GM21515 (cell line): ENCODE measurements around the gene TMEM156.
"Not testable (repeated sequence)": the region's sequence is repeated elsewhere in the genome, so short reads cannot be mapped to it uniquely, and the experiment has no call there.

ENCODE experiments used
- ATAC-seq: cut with Tn5 transposase; IDR thresholded peaks from one replicate; pipeline ENCODE4 v1.9.1; 2021; ENCODE audit not compliant: unreplicated experiment

The TMEM156 gene

DNA sequence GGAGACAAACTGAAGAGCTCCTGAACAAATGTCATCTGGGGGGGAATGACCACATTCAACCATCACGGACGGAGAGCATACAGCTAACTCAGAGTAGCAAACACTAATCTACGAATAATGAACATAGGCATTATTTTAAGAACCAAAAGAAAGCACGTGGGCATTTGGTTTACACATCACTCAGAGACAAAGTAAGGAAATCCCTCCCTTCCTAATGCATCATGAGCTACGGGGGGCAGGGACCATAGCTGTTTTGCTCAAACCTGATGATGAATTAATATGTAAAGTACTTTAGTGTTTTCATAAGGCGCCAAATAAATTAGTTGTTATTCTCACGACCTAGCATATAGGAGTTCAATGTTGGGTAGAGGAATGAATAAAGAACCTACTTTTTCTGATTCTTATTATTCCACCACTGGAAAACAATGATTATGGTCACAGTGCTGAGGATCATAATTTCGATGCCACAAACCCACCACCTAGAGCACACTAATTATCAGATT, 11.7 kb upstream of the TMEM156 start:
- peak; percentile 9 for ATAC-seq

DNA sequence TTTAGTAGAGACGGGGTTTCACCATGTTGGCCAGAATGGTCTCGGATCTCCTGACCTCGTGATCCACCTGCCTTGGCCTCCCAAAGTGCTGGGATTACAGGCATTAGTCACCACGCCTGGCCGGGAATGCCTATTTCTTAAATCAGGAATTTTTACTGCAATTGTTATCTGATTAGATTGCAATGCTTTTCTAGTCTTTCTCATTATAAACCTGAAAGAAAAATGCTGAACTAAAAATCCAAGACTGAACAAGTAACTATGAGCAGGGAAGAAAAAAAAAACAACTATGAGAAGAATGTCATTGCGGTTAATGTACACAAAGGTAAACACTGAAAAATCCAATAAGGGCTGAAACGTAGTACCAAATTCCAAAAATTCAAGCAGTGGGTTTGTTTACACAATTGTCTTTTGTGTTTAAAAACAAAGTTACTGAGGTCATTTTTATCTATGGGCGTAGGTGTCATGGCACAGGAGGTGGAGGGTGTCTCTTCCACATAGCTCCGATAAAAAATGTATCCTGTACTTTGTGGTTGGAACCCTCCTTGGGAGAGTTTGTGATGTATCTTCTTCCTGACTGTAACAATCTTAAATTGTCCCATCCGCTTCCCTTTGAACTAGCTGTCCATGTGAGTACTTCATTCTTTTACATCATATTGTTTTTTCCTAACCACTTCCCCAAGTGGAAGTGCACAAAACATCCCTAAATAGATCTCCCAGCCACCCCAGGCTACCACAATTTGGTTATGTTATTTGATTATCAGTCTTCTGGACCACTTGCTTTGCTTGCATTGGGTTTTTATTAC, 11.1 kb upstream of the TMEM156 start:
- no peak for ATAC-seq

DNA sequence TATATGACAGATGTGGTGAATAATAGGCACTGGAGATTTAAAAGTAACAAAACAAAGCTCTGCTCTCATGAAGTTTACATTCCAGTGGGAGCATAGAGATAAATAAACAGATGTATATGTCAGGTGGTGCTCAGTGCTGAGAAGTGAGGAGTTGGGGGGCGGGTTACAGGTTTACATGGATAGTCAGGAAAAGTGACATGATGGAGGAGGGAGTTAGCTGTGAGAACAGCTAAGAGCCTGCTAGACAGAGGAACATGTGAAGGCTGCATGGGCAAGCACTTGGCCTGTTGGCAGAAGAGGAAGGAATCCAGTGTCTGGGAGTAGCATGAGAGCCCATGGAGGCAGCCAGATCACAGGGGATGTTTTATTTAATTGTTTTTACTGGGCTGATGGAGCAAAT, 10.2 kb upstream of the TMEM156 start:
- ATAC-seq = no peak

DNA sequence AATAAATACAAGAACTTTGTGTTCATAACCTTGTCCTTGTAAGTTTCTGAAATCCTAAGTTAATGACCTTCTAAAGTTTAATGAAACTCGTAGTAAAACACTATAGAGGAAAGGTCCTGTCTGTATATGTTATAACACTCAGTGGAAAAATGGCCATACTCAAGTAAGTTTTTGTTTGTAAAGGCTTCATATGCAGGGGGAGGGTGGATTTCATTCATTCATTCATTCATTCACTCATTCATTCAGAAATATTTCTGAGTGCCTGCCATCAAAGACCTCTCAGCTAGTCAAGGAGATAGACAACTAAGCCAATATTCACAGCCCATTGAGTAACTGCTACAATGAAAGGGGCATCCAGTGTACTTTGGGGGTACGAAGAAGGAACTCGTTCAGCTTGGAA, 6.9 kb upstream of the TMEM156 start:
- no peak for ATAC-seq

DNA sequence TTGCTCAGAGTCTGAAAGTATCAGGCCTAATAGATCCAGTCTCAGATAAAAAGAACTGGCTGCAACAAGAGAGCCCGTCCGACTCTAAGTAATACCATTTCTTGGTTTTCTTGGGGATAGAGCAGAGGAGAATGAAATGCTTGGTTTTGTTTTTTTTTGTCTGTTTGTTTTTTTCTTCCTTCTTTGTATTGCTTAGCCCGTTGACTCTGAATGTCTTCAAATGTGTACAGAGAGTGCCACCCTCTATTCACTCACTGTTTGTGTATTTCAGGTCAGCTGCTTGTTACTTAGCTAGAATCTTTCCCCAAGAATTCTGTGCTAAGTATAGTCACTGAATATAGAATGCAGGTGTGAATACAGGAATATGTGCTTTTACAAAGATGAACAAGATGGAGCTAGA, 5.7 kb upstream of the TMEM156 start:
- ATAC-seq = no peak

DNA sequence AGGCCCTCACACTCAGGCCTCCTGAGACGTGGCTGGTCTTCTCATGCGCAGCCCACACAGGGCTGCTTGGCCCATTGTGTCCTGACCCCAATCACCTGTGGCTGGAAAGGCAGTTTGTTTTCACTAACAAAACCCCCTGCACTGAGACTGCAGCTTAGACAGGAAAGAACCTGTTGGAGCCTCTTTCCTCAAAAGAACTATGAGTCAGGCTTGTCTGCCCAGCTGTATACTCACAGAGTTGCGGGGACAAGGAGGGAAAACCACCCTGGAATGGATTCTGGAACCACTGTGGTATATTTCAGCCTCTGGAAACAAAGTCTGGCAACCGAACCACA, 5.2 kb upstream of the TMEM156 start:
- ATAC-seq = no peak

DNA sequence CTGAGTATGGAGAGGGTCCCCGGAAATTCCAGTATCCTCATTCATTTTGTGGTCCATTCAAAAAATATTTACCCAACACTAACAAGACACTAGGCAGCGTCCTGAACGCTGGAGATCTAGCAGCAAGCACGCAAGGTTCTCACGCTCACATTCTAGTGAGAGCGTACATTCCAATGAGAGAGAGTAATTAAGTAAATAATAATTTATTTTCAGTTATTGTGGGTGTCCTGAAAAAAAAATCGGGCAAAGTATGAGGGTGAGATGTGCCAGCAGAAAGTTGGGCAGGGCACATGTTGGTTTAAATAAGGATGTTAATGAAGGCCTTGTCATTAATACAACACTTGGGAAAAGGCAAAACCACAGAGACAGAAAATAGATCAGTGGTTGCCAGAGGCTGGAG, 4.0 kb upstream of the TMEM156 start:
- ATAC-seq = no peak

DNA sequence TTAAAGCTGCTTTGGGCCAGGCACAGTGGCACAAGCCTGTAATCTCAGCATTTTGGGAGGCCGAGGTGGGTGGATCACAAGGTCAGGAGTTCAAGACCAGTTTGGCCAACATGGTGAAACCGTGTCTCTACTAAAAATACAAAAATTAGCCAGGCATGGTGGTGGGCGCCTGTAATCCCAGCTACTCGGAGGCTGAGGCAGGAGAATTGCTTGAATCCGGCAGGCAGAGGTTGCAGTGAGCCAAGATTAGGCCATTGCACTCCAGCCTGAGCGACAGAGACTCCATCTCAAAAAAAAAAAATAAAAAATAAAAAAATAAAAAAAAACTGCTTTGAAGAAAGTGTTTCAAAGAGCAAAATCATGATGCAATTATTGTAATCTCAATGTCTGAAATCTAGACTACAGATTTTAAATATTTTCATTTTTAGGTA, 604 bp downstream of the TMEM156 start:
- ATAC-seq = not testable (repeated sequence)

DNA sequence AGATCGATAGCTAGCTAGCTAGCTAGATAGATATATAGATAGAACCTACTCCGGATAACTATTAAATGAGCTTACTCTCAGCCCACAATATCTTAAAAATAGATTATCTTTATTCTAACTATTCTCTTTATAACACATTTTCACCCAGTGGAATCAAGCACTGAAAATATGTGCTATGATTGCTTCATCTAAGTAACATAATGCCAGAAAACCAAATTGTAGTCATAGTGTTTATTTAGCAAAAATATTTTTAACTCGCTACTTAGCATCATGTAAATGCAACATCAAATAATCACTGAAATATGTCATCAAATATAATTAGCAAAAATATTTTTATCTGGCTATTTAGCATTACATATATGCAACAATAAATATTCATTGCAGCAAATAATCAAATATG, 1.5 kb downstream of the TMEM156 start:
- no peak for ATAC-seq

DNA sequence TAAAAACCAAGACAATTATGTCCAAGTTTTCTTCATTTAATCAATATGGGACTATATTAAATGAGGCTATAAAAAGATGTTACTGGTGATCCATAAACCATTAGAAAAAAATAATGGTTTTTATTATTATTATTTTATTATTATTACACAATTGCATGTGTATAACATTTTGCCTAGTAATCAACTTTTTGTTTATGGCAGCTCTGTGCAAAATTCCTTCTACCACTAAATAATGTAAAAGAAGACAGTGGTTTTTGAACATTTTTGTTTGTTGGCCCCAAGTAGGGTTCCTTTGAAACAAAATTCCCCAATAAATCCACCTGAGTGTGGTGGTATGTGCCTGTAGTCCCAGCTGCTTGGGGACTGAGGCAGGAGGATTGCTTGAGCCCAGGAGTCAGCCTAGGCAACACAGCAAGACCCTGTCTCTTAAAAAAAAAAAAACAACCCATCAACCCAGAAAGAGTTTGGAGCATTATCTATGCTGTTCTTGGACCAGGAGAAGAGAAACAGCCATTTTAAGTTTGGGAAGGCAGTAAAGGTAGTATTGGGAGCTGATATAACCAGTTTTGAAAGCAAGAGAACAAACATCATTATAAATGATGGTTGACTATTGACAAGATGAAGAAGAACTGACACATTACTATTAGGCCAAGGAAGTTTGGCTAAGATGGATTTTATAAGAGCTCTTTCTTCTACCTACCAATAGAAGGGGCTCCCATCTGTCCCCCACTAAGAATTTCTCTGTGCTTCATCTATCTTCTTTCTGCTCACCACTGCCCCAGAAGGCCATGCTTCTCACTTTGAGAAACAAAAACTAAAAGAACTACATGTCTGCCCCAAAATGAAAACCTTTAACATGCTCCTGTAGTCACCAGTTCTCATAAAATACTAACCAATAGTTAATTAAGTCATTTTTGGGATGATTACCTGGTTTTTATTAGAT, 2.2 kb downstream of the TMEM156 start:
- ATAC-seq = no peak

DNA sequence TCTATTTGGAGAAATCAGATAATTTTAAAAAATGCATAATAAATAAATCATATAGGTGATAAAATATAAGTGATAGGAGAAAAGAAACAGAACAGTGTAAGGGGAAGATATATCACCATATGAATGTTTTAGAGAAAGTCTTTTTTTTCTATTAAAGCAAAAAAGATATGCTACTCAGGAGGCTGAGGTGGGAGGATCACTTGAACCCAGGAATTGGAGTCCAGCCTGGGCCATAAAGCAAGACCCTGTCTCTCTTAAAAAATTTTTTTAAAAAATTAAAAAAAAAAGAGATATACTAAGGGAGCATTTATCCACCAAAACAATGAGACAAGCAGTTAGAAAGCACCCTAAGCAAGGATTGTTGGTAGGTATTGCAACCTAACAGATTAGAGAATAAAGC, 6.1 kb downstream of the TMEM156 start:
- no peak for ATAC-seq

DNA sequence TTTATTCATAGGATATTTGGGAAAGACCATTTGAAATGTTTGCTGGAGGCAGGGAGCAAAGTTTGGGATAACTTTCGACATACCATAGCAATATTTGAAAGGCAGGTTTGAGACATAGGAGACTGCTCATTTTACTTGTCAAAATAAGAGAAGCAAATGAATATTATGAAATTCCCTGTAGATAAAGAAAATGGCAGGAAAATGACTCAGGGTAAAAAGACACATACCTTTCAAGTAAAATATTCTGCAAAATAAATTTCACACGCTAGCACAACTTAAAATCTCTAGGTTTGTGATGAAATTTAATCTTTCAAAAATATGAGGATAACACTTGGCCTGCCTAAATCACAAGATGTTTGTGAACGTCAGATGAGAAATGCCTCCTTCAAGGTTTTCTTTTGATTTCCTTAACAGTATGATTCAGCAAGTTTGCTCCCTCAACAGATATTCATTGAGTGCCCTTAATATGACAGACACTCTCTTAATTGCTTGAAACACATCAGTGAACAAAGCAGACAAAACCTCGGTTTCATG, 6.6 kb downstream of the TMEM156 start:
- ATAC-seq = no peak

DNA sequence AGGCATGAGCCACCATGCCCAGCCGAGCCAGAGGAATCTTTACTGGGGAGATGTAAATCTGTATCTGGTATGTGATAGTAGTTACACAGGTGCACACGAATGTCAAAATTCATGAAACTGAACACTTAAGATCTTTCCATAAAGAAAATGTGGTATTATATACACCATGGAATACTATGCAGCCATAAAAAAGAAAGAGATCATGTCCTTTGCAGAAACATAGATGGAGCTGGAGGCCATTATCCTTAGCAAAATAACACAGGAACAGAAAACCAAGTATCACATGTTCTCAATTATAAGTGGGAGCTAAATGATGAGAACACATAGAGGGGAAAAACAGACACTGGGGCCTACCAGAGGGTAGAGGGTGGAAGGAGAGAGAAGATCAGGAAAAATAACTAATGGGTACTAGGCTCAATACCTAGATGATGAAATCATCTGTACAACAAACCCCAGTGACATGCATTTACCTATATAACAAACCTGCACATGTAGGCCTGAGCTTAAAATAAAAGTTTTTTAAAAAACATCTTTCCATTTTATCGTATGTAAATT, 7.8 kb downstream of the TMEM156 start:
- no peak for ATAC-seq

DNA sequence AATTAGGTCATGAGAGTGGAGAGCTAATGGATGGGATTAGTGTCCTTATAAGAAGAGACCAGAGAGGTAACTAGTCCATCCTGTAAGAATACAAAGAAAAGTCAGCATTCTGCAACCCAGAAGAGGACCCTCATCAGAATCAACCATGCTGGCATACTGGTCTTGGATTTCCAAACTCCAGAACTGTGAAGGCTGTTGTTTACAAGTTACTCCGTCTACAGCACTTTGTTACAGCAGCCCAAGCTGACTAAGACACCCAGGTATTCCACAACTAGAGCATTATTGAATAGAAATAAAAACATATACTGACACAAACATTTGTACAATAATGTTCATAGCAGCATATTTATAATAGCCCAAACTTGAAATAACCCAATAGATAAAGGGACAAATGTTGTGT, 9.2 kb downstream of the TMEM156 start:
- no peak for ATAC-seq

DNA sequence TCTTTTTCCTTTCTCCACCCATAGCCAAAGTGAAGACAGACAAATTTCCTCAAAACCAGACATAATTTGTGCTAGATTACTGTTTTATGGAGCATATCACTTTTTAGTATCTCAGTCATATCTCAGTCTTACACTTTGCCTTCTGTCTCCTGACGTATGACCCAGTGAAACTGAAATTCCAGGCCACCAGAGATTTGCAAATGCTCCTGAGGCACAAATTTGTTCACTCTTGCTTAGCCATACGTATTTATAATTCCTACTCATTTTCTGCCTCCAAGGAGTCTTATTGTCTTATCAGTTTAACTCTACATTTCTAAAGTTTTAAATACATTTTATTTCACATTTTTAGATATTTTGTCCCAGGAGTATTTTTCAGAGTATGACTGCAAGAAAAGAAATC, 10.0 kb downstream of the TMEM156 start:
- no peak for ATAC-seq

DNA sequence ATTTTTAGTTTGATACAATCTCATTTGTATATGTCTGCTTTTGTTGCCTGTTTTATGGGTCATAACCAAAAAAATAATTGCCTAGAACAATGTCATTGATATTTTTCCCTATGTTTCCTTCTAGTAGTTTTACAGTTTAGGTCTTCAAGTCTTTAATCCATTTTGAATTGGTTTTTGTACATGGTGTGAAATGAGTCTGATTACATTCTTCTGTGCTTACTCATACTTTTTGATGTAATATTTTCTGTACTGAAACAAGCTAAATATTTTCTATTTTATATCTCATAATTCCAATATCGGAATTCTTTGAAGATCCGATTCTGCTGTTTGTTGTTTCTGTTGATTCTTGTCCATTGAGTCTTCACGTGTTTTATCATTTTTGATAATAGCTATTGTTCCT, 10.6 kb downstream of the TMEM156 start:
- no peak for ATAC-seq

DNA sequence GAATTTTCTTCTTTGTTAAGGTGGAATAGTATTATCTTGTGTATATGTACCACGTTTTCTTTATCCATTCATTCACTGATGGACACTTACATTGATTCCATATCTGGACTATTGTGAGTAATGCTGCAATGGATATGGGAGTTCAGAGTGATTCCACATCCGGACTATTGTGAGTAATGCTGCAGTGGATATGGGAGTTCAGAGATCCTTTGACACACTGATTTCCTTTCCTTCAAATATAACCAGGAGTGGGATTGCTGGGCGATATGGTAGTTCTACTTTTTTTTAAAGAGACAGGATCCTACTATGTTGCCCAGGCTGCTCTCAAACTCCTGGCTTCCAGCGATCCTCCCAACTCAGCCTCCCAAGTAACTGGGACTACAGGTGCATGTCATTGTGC, 12.1 kb downstream of the TMEM156 start:
- ATAC-seq = no peak

DNA sequence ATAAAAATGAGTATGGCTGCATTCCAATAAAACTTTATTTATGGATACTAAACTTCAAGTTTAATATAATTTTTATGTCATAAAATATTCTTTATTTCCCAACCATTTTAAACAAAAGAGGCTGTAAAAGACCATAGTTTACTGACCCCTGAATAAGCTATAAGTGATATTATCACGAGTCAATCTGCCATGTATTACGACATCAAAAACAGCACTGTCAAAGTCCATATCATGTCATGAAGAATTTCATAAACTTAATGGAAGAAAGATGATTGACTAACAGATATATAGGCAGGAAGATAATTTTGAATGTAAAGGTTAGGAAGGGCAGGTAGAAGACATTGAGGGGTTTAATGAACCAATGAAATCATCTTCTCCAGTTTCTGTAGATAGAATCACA, 18.2 kb downstream of the TMEM156 start:
- no peak for ATAC-seq

DNA sequence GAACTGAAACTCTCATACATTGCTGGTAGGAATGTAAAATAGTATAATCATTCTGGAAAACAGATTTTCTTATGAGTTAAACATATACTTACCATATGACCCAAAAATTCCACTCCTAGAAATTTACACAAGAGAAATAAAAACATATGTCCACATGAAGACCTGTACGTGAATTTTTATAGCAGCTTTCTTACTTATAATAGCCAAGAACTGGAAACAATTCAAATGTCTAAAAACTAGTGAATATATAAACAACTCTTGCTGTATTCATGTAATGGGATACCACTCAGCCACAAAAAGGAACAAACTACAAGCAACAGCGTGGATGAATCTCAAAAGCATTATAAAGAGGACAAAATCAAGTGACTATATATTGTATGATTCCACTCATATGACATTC, 27.5 kb downstream of the TMEM156 start:
- no peak for ATAC-seq

DNA sequence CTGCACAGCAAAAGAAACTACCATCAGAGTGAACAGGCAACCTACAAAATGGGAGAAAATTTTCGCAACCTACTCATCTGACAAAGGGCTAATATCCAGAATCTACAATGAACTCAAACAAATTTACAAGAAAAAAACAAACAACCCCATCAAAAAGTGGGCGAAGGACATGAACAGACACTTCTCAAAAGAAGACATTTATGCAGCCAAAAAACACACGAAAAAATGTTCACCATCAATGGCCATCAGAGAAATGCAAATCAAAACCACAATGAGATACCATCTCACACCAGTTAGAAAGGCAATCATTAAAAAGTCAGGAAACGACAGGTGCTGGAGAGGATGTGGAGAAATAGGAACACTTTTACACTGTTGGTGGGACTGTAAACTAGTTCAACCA, 30.2 kb downstream of the TMEM156 start:
- ATAC-seq = not testable (repeated sequence)

DNA sequence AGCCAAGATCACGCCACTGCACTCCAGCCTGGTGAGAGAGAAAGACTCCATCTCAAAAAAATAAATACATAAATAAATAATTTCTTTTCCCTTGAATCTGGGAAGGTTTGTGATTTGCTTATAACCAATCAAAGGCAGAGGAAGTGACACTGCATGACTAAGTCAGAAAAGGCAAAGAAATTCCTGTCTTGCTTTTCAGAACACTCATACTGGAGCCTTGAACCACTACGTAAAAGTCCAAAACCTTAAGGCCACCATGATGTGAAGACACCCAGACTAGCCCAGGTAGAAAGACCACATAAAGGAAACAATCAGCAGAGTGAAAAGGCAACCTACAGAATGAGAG, 36.6 kb downstream of the TMEM156 start:
- ATAC-seq = no peak

DNA sequence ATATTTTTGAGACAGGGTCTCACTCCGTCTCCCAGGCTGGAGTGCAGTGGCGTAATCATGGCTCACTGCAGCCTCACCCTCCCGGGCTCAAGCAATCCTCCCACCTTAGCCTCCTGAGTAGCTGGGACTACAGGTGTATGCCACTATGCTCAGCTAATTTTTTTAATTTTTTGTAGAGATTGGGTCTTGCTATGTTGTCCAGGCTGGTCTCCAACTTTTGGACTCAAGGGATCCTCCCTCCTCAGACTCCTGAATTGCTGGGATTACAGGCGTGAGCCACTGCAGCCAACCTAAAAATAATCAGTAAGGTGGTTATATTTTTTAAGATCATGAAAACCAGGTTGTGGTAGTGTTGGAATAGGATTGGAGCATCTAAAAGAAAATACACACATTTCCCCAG, 38.1 kb downstream of the TMEM156 start:
- ATAC-seq = no peak
